Activated naive CD8-positive, alpha-beta T cell treated with anti-CD3 and anti-CD28 coated beads, Interleukin-2, amount 10 ng/mL, durations not matched to agents 7 days and 5 days (primary cell): ENCODE data around the gene CAVIN3. TPM values are rescaled to one million over a fixed set of nuclear protein-coding genes. Genes with fewer than 3 reads are reported as not detected.
"Not testable (repeated sequence)": the region's sequence is repeated elsewhere in the genome, so short reads cannot be mapped to it uniquely, and the experiment has no call there.

Experiments
- ATAC-seq: fragments of 150-1000 bp; cut with Tn5 transposase; one replicate; pipeline ENCODE4 v1.10.0; 2021; ENCODE audit warnings: low read depth, moderate library complexity
- POLR2A ChIA-PET: fragments of 350-600 bp; sonication (Branson Sonifier 250); formaldehyde crosslinking; loops from one replicate; lab custom pipeline; 2021; ENCODE audit warnings: antibody characterized with exemption; lab: Charles Lee
- DNase-seq: peaks from one replicate; pipeline ENCODE4 v3.0.0; 2021
- H3K27ac Mint-ChIP-seq: one replicate; pipeline ENCODE4 v1.8.0; 2022; ENCODE audit warnings: mild to moderate bottlenecking, mixed read lengths
- H3K27me3 Mint-ChIP-seq: one replicate; pipeline ENCODE4 v1.8.0; 2022; ENCODE audit warnings: mild to moderate bottlenecking, moderate library complexity, mixed read lengths
- H3K36me3 Mint-ChIP-seq: one replicate; pipeline ENCODE4 v1.8.0; 2021; ENCODE audit warnings: mild to moderate bottlenecking, mixed read lengths
- H3K4me1 Mint-ChIP-seq: one replicate; pipeline ENCODE4 v1.8.0; 2021; ENCODE audit warnings: mixed read lengths
- H3K4me3 Mint-ChIP-seq: one replicate; pipeline ENCODE4 v1.8.0; 2022; ENCODE audit warnings: mild to moderate bottlenecking, moderate library complexity, mixed read lengths
- H3K9me3 Mint-ChIP-seq: one replicate; pipeline ENCODE4 v1.8.0; 2021; ENCODE audit warnings: mixed read lengths
- total RNA-seq, 2 experiments: library from RNA; stranded (reverse); gene quantifications; one replicate each; pipeline ENCODE4 v1.2.3, GENCODE V29; 2021

The CAVIN3 gene
- total RNA-seq, 2 experiments from 2014 or later = 1.4 to 1.6 TPM

DNA sequence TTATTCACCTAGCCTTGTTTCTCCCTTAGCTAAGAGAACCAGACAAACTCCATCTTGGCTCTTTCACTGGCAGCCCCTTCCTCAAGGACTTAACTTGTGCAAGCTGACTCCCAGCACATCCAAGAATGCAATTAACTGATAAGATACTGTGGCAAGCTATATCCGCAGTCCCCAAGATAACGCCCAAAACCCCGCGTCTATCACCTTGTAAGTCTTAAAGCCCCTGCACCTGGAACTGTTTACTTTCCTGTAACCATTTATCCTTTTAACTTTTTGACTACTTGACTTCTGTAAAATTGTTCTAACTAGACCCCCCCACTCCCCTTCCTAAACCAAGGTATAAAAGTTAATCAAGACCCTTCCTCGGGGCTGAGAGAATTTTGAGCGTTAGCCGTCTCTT is 39.5 kb downstream of the CAVIN3 start:
- POLR2A ChIA-PET, H3K9me3 Mint-ChIP-seq, ATAC-seq, H3K36me3 Mint-ChIP-seq, H3K4me3 Mint-ChIP-seq, H3K4me1 Mint-ChIP-seq, DNase-seq, H3K27ac Mint-ChIP-seq: not testable (repeated sequence)
- H3K27me3 Mint-ChIP-seq = peaks cover 53% of the 10 kb centered on the region

DNA sequence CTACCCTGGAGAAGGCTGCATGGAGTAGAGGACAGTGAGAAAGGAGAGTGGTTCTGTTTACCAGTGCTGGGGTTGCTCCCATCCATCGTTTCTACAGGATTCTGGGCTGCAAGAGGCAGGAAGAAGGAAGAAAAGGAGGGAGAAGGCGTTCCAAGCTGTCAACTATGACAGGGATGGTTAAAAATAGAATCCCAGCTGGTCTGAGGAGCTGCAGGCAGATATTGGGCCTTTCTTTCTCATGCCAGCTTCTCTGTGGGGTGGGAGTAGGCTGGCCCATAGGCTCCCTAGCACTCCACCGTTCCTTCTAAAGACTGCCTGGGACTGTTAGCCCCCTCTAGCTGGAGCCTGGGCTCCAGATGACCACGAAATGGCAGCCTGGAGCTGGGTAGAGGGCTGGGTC is 47.1 kb downstream of the CAVIN3 start:
- Mint-ChIP-seq H3K4me1 (peaks cover 5% of the 10 kb centered on the region), H3K27me3 (peaks cover 50% of the 10 kb centered on the region), H3K4me3 (no peak overlapping the region), H3K36me3 (no peaks in the 10 kb centered on the region), H3K9me3 (no peaks in the 10 kb centered on the region), H3K27ac (no peak overlapping the region)
- ATAC-seq = no peak
- DNase-seq = no peak
- POLR2A ChIA-PET = no interaction called here

DNA sequence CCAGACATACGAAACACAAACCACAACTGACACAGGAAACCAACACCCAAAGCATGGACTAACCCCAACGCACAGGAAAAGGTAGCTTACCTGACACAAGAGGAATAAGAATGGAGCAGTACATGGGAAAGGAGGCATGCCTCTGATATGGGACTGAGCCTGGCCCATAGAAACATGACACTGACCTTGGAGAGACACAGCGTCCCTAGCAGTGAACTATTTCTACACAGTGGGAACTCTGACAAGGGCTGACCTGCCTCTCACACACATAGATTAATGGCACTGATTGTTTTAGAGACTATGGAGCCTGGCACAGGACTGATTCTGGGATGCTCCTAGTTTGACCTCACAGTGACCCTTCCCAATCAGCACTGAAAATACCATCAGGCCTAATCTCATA is 48.7 kb downstream of the CAVIN3 start:
- DNase-seq (no peak), ATAC-seq (no peak)
- no peak overlapping the region for H3K4me3 Mint-ChIP-seq
- H3K36me3 Mint-ChIP-seq = no peaks in the 10 kb centered on the region
- peaks cover 38% of the 10 kb centered on the region for H3K27me3 Mint-ChIP-seq
- no peaks in the 10 kb centered on the region for H3K9me3 Mint-ChIP-seq
- no peak overlapping the region for H3K27ac Mint-ChIP-seq
- POLR2A ChIA-PET = no interaction called here
- H3K4me1 Mint-ChIP-seq = peaks cover 5% of the 10 kb centered on the region

DNA sequence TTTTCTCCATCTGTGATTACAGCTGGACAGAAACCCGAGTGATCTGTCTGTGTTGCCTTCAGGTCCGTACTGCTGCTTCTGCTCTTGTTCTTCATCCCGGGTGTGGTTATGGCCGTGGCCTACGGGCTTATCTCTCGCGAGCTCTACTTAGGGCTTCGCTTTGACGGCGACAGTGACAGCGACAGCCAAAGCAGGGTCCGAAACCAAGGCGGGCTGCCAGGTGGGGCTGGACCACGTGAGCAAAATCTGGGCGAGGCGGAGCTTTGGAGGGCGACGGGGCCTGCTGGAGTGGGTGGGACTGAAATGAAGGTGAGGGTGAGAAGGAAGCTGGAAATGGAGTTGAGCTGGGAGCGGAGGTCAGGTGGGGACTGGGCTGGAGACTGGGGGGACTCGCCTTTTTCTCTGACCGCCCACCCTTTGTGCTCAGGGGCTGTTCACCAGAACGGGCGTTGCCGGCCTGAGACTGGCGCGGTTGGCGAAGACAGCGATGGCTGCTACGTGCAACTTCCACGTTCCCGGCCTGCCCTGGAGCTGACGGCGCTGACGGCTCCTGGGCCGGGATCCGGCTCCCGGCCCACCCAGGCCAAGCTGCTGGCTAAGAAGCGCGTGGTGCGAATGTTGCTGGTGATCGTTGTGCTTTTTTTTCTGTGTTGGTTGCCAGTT is 49.6 kb downstream of the CAVIN3 start:
- ATAC-seq (no peak), DNase-seq (no peak)
- Mint-ChIP-seq H3K4me1 (peaks cover 5% of the 10 kb centered on the region), H3K36me3 (no peaks in the 10 kb centered on the region), H3K9me3 (no peaks in the 10 kb centered on the region), H3K27ac (no peak overlapping the region), H3K27me3 (peaks cover 35% of the 10 kb centered on the region), H3K4me3 (no peak overlapping the region)
- POLR2A ChIA-PET = no interaction called here

DNA sequence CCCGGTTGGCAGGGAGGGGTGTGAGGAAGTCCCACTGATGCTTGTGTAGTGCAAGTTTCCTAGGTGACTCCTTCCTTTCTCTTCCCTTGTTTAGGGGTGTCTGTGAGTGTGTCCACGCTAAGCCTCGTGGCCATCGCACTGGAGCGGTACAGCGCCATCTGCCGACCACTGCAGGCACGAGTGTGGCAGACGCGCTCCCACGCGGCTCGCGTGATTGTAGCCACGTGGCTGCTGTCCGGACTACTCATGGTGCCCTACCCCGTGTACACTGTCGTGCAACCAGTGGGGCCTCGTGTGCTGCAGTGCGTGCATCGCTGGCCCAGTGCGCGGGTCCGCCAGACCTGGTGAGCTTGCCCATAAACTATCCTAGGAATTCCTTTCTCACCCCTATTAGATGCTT is 50.3 kb downstream of the CAVIN3 start:
- peaks cover 5% of the 10 kb centered on the region for H3K4me1 Mint-ChIP-seq
- no peaks in the 10 kb centered on the region for H3K9me3 Mint-ChIP-seq
- DNase-seq (no peak), ATAC-seq (no peak)
- H3K27ac Mint-ChIP-seq = no peak overlapping the region
- no peak overlapping the region for H3K4me3 Mint-ChIP-seq
- no peaks in the 10 kb centered on the region for H3K36me3 Mint-ChIP-seq
- H3K27me3 Mint-ChIP-seq = peaks cover 29% of the 10 kb centered on the region
- POLR2A ChIA-PET = no interaction called here

Other genes starting within 250 kb of the CAVIN3 start
- not detected for gene OR56B4, start 212.8 kb downstream of the CAVIN3 start, total RNA-seq
- gene OR52B2, start 150.2 kb downstream of the CAVIN3 start, total RNA-seq = not detected
- not detected for gene OR52W1, start 121.3 kb downstream of the CAVIN3 start, total RNA-seq
- gene C11orf42, start 114.9 kb downstream of the CAVIN3 start, total RNA-seq = not detected
- gene FHIP1B, start 85.9 kb downstream of the CAVIN3 start, total RNA-seq = 10 to 100 TPM; 33.3 to 34.9 TPM
- gene CNGA4, start 81.4 kb downstream of the CAVIN3 start, total RNA-seq = under 1 TPM; 0.20 to 0.22 TPM
- not detected for gene CCKBR, start 60.7 kb downstream of the CAVIN3 start, total RNA-seq
- 10 to 100 TPM; 40.7 to 42.6 TPM for gene SMPD1, start 70.0 kb upstream of the CAVIN3 start, total RNA-seq
- 10 to 100 TPM; 64.0 to 69.2 TPM for gene APBB1, start 98.6 kb upstream of the CAVIN3 start, total RNA-seq
- 1 to 10 TPM in 1 of 2 experiments, under 1 TPM in 1; 0.58 to 1.3 TPM for gene HPX, start 120.5 kb upstream of the CAVIN3 start, total RNA-seq
- 10 to 100 TPM; 11.8 to 11.9 TPM for gene TRIM3, start 153.4 kb upstream of the CAVIN3 start, total RNA-seq
- gene ARFIP2, start 160.8 kb upstream of the CAVIN3 start, total RNA-seq = 10 to 100 TPM; 44.3 to 44.6 TPM
- 10 to 100 TPM; 41.3 to 47.0 TPM for gene TIMM10B, start 161.0 kb upstream of the CAVIN3 start, total RNA-seq
- 10 to 100 TPM; 32.3 to 35.5 TPM for gene DNHD1, start 176.8 kb upstream of the CAVIN3 start, total RNA-seq